ENCODE results near the gene BCL3. TPM values are rescaled to one million over a fixed set of nuclear protein-coding genes. Genes with fewer than 3 reads are reported as not detected.
"Not testable (repeated sequence)": the region's sequence is repeated elsewhere in the genome, so short reads cannot be mapped to it uniquely, and the experiment has no call there.

The BCL3 gene
- total and polyA plus RNA-seq, 2 experiments from 2014 or later: 1.4 to 4.1 TPM

DNA sequence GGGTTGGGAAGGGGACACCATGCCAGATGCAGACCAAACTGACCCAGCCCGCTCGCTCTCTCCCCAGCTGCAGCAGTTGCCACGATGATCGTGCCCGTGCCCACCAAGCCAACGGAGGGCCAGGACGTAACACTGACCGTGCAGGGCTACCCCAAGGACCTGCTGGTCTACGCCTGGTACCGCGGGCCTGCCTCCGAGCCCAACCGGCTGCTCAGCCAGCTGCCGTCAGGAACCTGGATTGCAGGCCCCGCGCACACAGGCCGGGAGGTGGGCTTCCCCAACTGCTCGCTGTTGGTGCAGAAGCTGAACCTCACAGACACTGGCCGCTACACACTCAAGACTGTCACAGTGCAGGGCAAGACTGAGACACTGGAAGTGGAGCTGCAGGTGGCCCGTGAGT, 40.7 kb upstream of the BCL3 start:
- Mint-ChIP-seq H3K27me3 (ENCODE audit: insufficient read depth, low read depth, poor library complexity) (peaks cover 6% of the 10 kb centered on the region), H3K4me1 (no peaks in the 10 kb centered on the region), H3K4me3 (no peak overlapping the region), H3K27ac (no peak overlapping the region), H3K36me3 (ENCODE audit: low read depth) (no peaks in the 10 kb centered on the region; the same call in 2 of the 3 replicates), H3K9me3 (no peaks in the 10 kb centered on the region; the same call in 2 of the 3 replicates)
- no peak for ATAC-seq
- H2AFZ ChIP-seq: no peak overlapping the region
- no peak for DNase-seq (ENCODE audit: low spot score)
- H3K36me3 ChIP-seq (ENCODE audit: insufficient read depth): no peaks in the 10 kb centered on the region
- H3K4me1 ChIP-seq (ENCODE audit: insufficient read depth): no peaks in the 10 kb centered on the region
- no peak overlapping the region for H3K27ac ChIP-seq (ENCODE audit: low read depth)
- H3K4me3 ChIP-seq: no peak overlapping the region
- H3K9me2 ChIP-seq (ENCODE audit: insufficient read depth): no peaks in the 10 kb centered on the region
- H3K4me2 ChIP-seq: no peak overlapping the region
- H3K79me2 ChIP-seq (replicated peaks; ENCODE audit: insufficient read depth): no peaks in the 10 kb centered on the region
- TF ChIP-seq EZH2phosphoT487 (IDR thresholded peaks at IDR 0.05; ENCODE audit: unreplicated experiment): no peak
- no peak for TF ChIP-seq EZH2 (IDR thresholded peaks at IDR 0.05; ENCODE audit: low read depth, unreplicated experiment)
- no peaks in the 10 kb centered on the region for H3F3A ChIP-seq (replicated peaks; ENCODE audit: low read depth)
- no peaks in the 10 kb centered on the region; the same call in 1 of the 2 replicates for H4K20me1 ChIP-seq (replicated peaks; ENCODE audit: insufficient read depth)
- no peaks in the 10 kb centered on the region for H3K27me3 ChIP-seq (ENCODE audit: insufficient read depth)

- H3K4me2 ChIP-seq: no peak overlapping the region
- H3K27ac Mint-ChIP-seq: no peak overlapping the region
- peaks cover 4% of the 10 kb centered on the region for H3K27me3 Mint-ChIP-seq (ENCODE audit: insufficient read depth, low read depth, poor library complexity)
- H3K4me3 Mint-ChIP-seq: no peak overlapping the region
- no peaks in the 10 kb centered on the region for H3K36me3 ChIP-seq (ENCODE audit: insufficient read depth)
- H3K4me1 Mint-ChIP-seq: no peaks in the 10 kb centered on the region
- peaks cover 3% of the 10 kb centered on the region; the same call in 2 of the 3 replicates for H3K36me3 Mint-ChIP-seq (ENCODE audit: low read depth)
- no peak overlapping the region for H3K27ac ChIP-seq (ENCODE audit: low read depth)
- ATAC-seq (no peak), DNase-seq (ENCODE audit: low spot score) (no peak)
- no peak overlapping the region for H3K4me3 ChIP-seq
- H2AFZ ChIP-seq: no peak overlapping the region
- H3K79me2 ChIP-seq (replicated peaks; ENCODE audit: insufficient read depth): no peaks in the 10 kb centered on the region
- no peaks in the 10 kb centered on the region for H3K4me1 ChIP-seq (ENCODE audit: insufficient read depth)
- H4K20me1 ChIP-seq (replicated peaks; ENCODE audit: insufficient read depth): no peaks in the 10 kb centered on the region; the same call in 1 of the 2 replicates
- peaks cover 3% of the 10 kb centered on the region; the same call in 2 of the 3 replicates for H3K9me3 Mint-ChIP-seq
- no peaks in the 10 kb centered on the region for H3K9me2 ChIP-seq (ENCODE audit: insufficient read depth)
- H3F3A ChIP-seq (replicated peaks; ENCODE audit: low read depth): no peaks in the 10 kb centered on the region
- TF ChIP-seq, protein P1, sequence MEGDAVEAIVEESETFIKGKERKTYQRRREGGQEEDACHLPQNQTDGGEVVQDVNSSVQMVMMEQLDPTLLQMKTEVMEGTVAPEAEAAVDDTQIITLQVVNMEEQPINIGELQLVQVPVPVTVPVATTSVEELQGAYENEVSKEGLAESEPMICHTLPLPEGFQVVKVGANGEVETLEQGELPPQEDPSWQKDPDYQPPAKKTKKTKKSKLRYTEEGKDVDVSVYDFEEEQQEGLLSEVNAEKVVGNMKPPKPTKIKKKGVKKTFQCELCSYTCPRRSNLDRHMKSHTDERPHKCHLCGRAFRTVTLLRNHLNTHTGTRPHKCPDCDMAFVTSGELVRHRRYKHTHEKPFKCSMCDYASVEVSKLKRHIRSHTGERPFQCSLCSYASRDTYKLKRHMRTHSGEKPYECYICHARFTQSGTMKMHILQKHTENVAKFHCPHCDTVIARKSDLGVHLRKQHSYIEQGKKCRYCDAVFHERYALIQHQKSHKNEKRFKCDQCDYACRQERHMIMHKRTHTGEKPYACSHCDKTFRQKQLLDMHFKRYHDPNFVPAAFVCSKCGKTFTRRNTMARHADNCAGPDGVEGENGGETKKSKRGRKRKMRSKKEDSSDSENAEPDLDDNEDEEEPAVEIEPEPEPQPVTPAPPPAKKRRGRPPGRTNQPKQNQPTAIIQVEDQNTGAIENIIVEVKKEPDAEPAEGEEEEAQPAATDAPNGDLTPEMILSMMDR (conservative IDR thresholded peaks at IDR 0.05; ENCODE audit: low read depth in 2 of 2): no peak
- TF ChIP-seq CREB1 (CRISPR knock-in tag; IDR thresholded peaks at IDR 0.05; ENCODE audit: low read depth) (no peak), ZNF331 (CRISPR knock-in tag; IDR thresholded peaks at IDR 0.05; ENCODE audit: low read depth) (no peak)
- H3K27me3 ChIP-seq (ENCODE audit: insufficient read depth): no peaks in the 10 kb centered on the region
Observed at GRCh38 chr19:44708940-44709339, 39.6 kb upstream of the BCL3 start.

DNA sequence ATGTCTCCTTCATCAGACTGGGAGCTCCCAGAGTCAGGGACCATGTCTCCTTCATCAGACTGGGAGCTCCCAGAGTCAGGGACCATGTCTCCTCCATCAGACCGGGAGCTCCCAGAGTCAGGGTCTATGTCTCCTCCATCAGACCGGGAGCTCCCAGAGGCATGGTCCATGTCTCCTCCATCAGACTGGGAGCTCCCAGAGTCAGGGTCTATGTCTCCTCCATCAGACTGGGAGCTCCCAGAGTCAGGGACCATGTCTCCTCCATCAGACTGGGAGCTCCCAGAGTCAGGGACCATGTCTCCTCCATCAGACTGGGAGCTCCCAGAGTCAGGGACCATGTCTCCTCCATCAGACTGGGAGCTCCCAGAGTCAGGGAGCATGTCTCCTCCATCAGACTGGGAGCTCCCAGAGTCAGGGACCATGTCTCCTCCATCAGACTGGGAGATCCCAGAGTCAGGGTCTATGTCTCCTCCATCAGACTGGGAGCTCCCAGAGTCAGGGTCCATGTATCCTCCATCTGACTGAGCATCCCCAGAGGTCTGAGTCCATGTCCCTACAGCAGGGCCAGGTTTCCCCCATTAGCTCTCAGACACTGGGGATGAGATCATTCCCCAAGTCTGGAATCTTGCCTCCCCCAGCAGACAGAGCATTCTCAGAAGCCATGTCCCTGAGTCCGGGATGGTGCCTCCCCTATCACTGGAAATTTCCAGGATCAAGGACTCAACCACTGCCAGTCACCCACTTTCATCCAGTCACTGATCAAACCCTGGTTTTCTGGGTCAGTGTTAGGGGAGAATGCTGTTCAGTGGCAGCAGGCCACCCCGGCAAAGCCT, 38.9 kb upstream of the BCL3 start:
- H3F3A ChIP-seq (replicated peaks; ENCODE audit: low read depth); H3K79me2 ChIP-seq (replicated peaks; ENCODE audit: insufficient read depth); H3K4me3 ChIP-seq; H3K9me2 ChIP-seq (ENCODE audit: insufficient read depth); H3K36me3 ChIP-seq (ENCODE audit: insufficient read depth); H3K27ac Mint-ChIP-seq; H3K27me3 Mint-ChIP-seq (ENCODE audit: insufficient read depth, low read depth, poor library complexity); H4K20me1 ChIP-seq (replicated peaks; ENCODE audit: insufficient read depth); H3K36me3 Mint-ChIP-seq (ENCODE audit: low read depth); H3K4me1 ChIP-seq (ENCODE audit: insufficient read depth); H2AFZ ChIP-seq; H3K27me3 ChIP-seq (ENCODE audit: insufficient read depth); H3K27ac ChIP-seq (ENCODE audit: low read depth); H3K9me3 Mint-ChIP-seq; DNase-seq (ENCODE audit: low spot score); H3K4me1 Mint-ChIP-seq; H3K4me2 ChIP-seq; ATAC-seq; H3K4me3 Mint-ChIP-seq: not testable (repeated sequence)

Data from GM23338 (cell line).